ENCODE data around the gene EBF4.

EBF4 gene

GRCh38 chr20:2798814-2799213 is 106.2 kb downstream of the EBF4 start:
- TF ChIP-seq CTCF (IDR thresholded peaks at IDR 0.05; ENCODE audit: low read depth, low read length) = no peak
- no peak overlapping the region for H3K4me3 ChIP-seq (ENCODE audit: low read depth, low read length)

- no peak overlapping the region for H3K4me3 ChIP-seq (ENCODE audit: low read depth, low read length)
- no peak for TF ChIP-seq CTCF (IDR thresholded peaks at IDR 0.05; ENCODE audit: low read depth, low read length)
Measured at GRCh38 chr20:2799271-2799670, 106.7 kb downstream of the EBF4 start.

- H3K4me3 ChIP-seq (ENCODE audit: low read depth, low read length) = no peak overlapping the region
- no peak for TF ChIP-seq CTCF (IDR thresholded peaks at IDR 0.05; ENCODE audit: low read depth, low read length)
Measured at GRCh38 chr20:2799688-2800520, 107.3 kb downstream of the EBF4 start.

- no peak for TF ChIP-seq CTCF (IDR thresholded peaks at IDR 0.05; ENCODE audit: low read depth, low read length)
- H3K4me3 ChIP-seq (ENCODE audit: low read depth, low read length) = no peak within 1 kb of the TSS
Measured at GRCh38 chr20:2800521-2801285, 108.1 kb downstream of the EBF4 start, which contains the start of gene CPXM1. TSS of gene CPXM1 (minus strand) at chr20:2800627. CDS start at chr20:2800572, 55 bp downstream.

GRCh38 chr20:2801286-2801728 is 108.7 kb downstream of the EBF4 start:
- no peak overlapping the region for H3K4me3 ChIP-seq (ENCODE audit: low read depth, low read length)

GRCh38 chr20:2804041-2804828 is 111.7 kb downstream of the EBF4 start:
- no peak for TF ChIP-seq CTCF (IDR thresholded peaks at IDR 0.05; ENCODE audit: low read depth, low read length)
- no peak overlapping the region for H3K4me3 ChIP-seq (ENCODE audit: low read depth, low read length)

More at GRCh38 chr20:2801286-2801728, 108.7 kb downstream of the EBF4 start:
- no peak for TF ChIP-seq CTCF (IDR thresholded peaks at IDR 0.05; ENCODE audit: low read depth, low read length)
